HEK293 (cell line): ENCODE results near the gene CCDC122.

Experiments
- CTCF ChIA-PET: fragments of 350-600 bp; formaldehyde crosslinking; extraction: SDS; loops from one replicate; lab custom pipeline; 2021; ENCODE audit warnings: antibody characterized with exemption; lab: Yijun Ruan, JAX
- POLR2A ChIA-PET: fragments of 300-600 bp; formaldehyde crosslinking; extraction: SDS; loops from one replicate; lab custom pipeline; 2020; ENCODE audit warnings: antibody characterized with exemption, inconsistent platforms; lab: Yijun Ruan, JAX
- H3K27ac ChIP-seq: fragments of 200-500 bp; sonication (Bioruptor generic); 2 replicates; pipeline ENCODE4 v1.5.1; 2014; ENCODE audit warnings: low read depth, low read length, control low read depth, inconsistent platforms; ENCODE audit errors: extremely low read depth
- H3K36me3 ChIP-seq, 2 experiments: fragments of 200-500 bp in 1 of 2; sonication (Bioruptor generic) in 1 of 2; 1 replicate in 1 of 2; 2 replicates in 1 of 2; pipeline ENCODE4 v1.5.1; 2014 to 2017; ENCODE audit warnings: inconsistent platforms in 2 of 2, low read length in 2 of 2; ENCODE audit not compliant: control insufficient read depth in 2 of 2, insufficient read depth in 1 of 2
- H3K4me1 ChIP-seq: fragments of 200-500 bp; sonication (Bioruptor generic); 2 replicates; pipeline ENCODE4 v1.5.1; 2014; ENCODE audit warnings: mild to moderate bottlenecking, low read length, inconsistent platforms; ENCODE audit not compliant: control insufficient read depth, insufficient read depth
- H3K4me3 ChIP-seq: 2 replicates; pipeline ENCODE4 v1.5.1; 2011; ENCODE audit warnings: low read depth, mild to moderate bottlenecking, control low read depth, low read length, moderate library complexity
- H3K9me3 ChIP-seq: fragments of 200-500 bp; sonication (Bioruptor generic); 2 replicates; pipeline ENCODE4 v1.5.1; 2014; ENCODE audit warnings: low read depth, low read length, inconsistent platforms; ENCODE audit not compliant: control insufficient read depth, insufficient read depth
- PRDM10 ChIP-seq: fragments of 450-650 bp; formaldehyde crosslinking; IDR thresholded peaks from 2 replicates; pipeline ENCODE4 v1.5.1; 2016; ENCODE audit warnings: missing biosample characterization, missing genetic modification characterization
- WT1 ChIP-seq: fragments of 450-650 bp; formaldehyde crosslinking; IDR thresholded peaks from 2 replicates; pipeline ENCODE4 v1.5.1; 2016; ENCODE audit warnings: missing biosample characterization, missing genetic modification characterization
- ZBTB20 ChIP-seq: fragments of 450-650 bp; formaldehyde crosslinking; IDR thresholded peaks from 2 replicates; pipeline ENCODE4 v1.5.1; 2016; ENCODE audit warnings: missing biosample characterization, missing genetic modification characterization
- ZBTB8A ChIP-seq: fragments of 450-650 bp; formaldehyde crosslinking; IDR thresholded peaks from 2 replicates; pipeline ENCODE4 v1.5.1; 2016; ENCODE audit warnings: missing biosample characterization, missing genetic modification characterization
- ZEB2 ChIP-seq: fragments of 450-650 bp; formaldehyde crosslinking; IDR thresholded peaks from 2 replicates; pipeline ENCODE4 v1.5.1; 2016; ENCODE audit warnings: missing biosample characterization, missing genetic modification characterization
- ZIC2 ChIP-seq: fragments of 450-650 bp; formaldehyde crosslinking; IDR thresholded peaks from 2 replicates; pipeline ENCODE4 v1.5.1; 2016; ENCODE audit warnings: missing biosample characterization, missing genetic modification characterization
- ZNF335 ChIP-seq: fragments of 450-650 bp; formaldehyde crosslinking; conservative IDR thresholded peaks from 2 replicates; pipeline ENCODE4 v1.5.1; 2016; ENCODE audit warnings: missing biosample characterization, missing genetic modification characterization
- ZNF341 ChIP-seq: fragments of 450-650 bp; formaldehyde crosslinking; IDR thresholded peaks from 2 replicates; pipeline ENCODE4; 2016; ENCODE audit warnings: low read depth, missing biosample characterization, missing genetic modification characterization
- ZNF561 ChIP-seq: fragments of 450-650 bp; IDR thresholded peaks from 2 replicates; pipeline ENCODE4 v1.5.1; 2018; ENCODE audit warnings: missing biosample characterization, missing genetic modification characterization, borderline replicate concordance
- ZNF626 ChIP-seq: fragments of 450-650 bp; sonication (Bioruptor Pico); formaldehyde crosslinking; IDR thresholded peaks from 2 replicates; pipeline ENCODE4 v1.5.1; 2018; ENCODE audit warnings: missing biosample characterization, missing genetic modification characterization, inconsistent platforms

The CCDC122 gene

GRCh38 chr13:43786472-43786765 is 93.1 kb downstream of the CCDC122 start:
- CTCF ChIA-PET, result interaction anchor here (0.5 kb wide), 1 partner anchor 46 kb away, joined by 3 read pairs; no protein-coding TSS in a partner anchor
- Histone ChIP-seq H3K36me3 (no peaks in the 10 kb centered on the region), H3K27ac (peak overlapping the region; percentile 79; the same call in 1 of the 2 replicates), H3K4me1 (peaks cover 10% of the 10 kb centered on the region)
- TF ChIP-seq ZBTB8A (peak; percentile 62), ZIC2 (tag by site-specific recombination) (peak; percentile 75; the same call in 1 of the 2 replicates), ZNF341 (tag by site-specific recombination) (peak; percentile 79), ZNF626 (no peak), PRDM10 (0 out of 2 replicates have a peak, but pooled peaks have one; percentile 25), ZEB2 (tag by site-specific recombination) (peak; percentile 40; the same call in 1 of the 2 replicates), ZNF335 (tag by site-specific recombination) (0 out of 2 replicates have a peak, but pooled peaks have one; percentile 23), ZBTB20 (tag by site-specific recombination) (peak; percentile 80), ZNF561 (tag by site-specific recombination) (0 out of 2 replicates have a peak, but pooled peaks have one; percentile 8), WT1 (tag by site-specific recombination) (no peak)
- TF ChIP-seq, all 188 proteins: peak for 8
- POLR2A ChIA-PET, result no interaction called here
- Histone ChIP-seq H3K4me3 (peak overlapping the region; percentile 55), H3K9me3 (no peaks in the 10 kb centered on the region)
